SK-N-SH treated with all-trans-retinoic acid at 6 μM for 48 hours (cell line): ENCODE measurements around the gene SERPINE1.

ENCODE experiments used
- ATAC-seq: fragments of 200-7000 bp; cut with Tn5 transposase; 3 replicates; pipeline ENCODE4 v1.9.1; 2020; ENCODE audit warnings: mild to moderate bottlenecking, moderate library complexity
- BACH2 ChIP-seq: fragments of 250-450 bp; sonication (Bioruptor Pico); IDR thresholded peaks from 2 replicates; pipeline ENCODE4 v1.9.0; 2021; ENCODE audit warnings: mild to moderate bottlenecking, borderline replicate concordance
- CREB5 ChIP-seq: fragments of 250-450 bp; sonication (Bioruptor Pico); IDR thresholded peaks from 2 replicates; pipeline ENCODE4 v1.5.1; 2020; ENCODE audit warnings: low read depth, mild to moderate bottlenecking, moderate library complexity
- CSDC2 ChIP-seq: fragments of 250-450 bp; sonication (Bioruptor Pico); IDR thresholded peaks from 2 replicates; pipeline ENCODE4 v1.5.0; 2020; ENCODE audit warnings: mild to moderate bottlenecking, moderate library complexity
- ESRRG ChIP-seq: fragments of 250-450 bp; sonication (Bioruptor Pico); IDR thresholded peaks from 2 replicates; pipeline ENCODE4 v1.6.1; 2021; ENCODE audit warnings: mild to moderate bottlenecking
- GLIS3 ChIP-seq: fragments of 250-450 bp; sonication (Bioruptor Pico); IDR thresholded peaks from 2 replicates; pipeline ENCODE4 v1.5.0; 2020; ENCODE audit warnings: mild to moderate bottlenecking, moderate library complexity
- ISL1 ChIP-seq: fragments of 250-450 bp; sonication (Bioruptor Pico); IDR thresholded peaks from 2 replicates; pipeline ENCODE4 v2.1.2; 2022; ENCODE audit warnings: mild to moderate bottlenecking, moderate library complexity
- OSR1 ChIP-seq: fragments of 250-450 bp; sonication (Bioruptor Pico); IDR thresholded peaks from 2 replicates; pipeline ENCODE4 v1.8.0; 2022; ENCODE audit warnings: moderate library complexity, mild to moderate bottlenecking, inconsistent platforms
- PATZ1 ChIP-seq: fragments of 250-450 bp; sonication (Bioruptor Pico); IDR thresholded peaks from 2 replicates; pipeline ENCODE4 v1.8.0; 2020; ENCODE audit warnings: mild to moderate bottlenecking, moderate library complexity, borderline replicate concordance
- POU6F1 ChIP-seq: fragments of 250-450 bp; sonication (Bioruptor Pico); IDR thresholded peaks from 2 replicates; pipeline ENCODE4 v1.8.0; 2021; ENCODE audit warnings: low read depth, mild to moderate bottlenecking, moderate library complexity, borderline replicate concordance
- PPARA ChIP-seq: fragments of 250-450 bp; sonication (Bioruptor Pico); IDR thresholded peaks from 2 replicates; pipeline ENCODE4 v1.5.0; 2020; ENCODE audit warnings: mild to moderate bottlenecking, borderline replicate concordance
- SNAI2 ChIP-seq: fragments of 250-450 bp; sonication (Bioruptor Pico); IDR thresholded peaks from 2 replicates; pipeline ENCODE4 v1.5.0; 2020; ENCODE audit warnings: mild to moderate bottlenecking, moderate library complexity
- TCF4 ChIP-seq: fragments of 250-450 bp; sonication (Bioruptor Pico); IDR thresholded peaks from 2 replicates; pipeline ENCODE4 v1.8.0; 2021; ENCODE audit warnings: mild to moderate bottlenecking, moderate library complexity, borderline replicate concordance
- TOX ChIP-seq: fragments of 250-450 bp; sonication (Bioruptor Pico); IDR thresholded peaks from 2 replicates; pipeline ENCODE4 v1.8.0; 2021; ENCODE audit warnings: mild to moderate bottlenecking, moderate library complexity, borderline replicate concordance
- TSHZ2 ChIP-seq: fragments of 250-450 bp; sonication (Bioruptor Pico); IDR thresholded peaks from 2 replicates; pipeline ENCODE4 v1.5.0; 2020; ENCODE audit warnings: mild to moderate bottlenecking, moderate library complexity
- ZC3H10 ChIP-seq: fragments of 250-450 bp; sonication (Bioruptor Pico); IDR thresholded peaks from 2 replicates; pipeline ENCODE4 v1.5.1; 2021; ENCODE audit warnings: mild to moderate bottlenecking, moderate library complexity
- ZFP3 ChIP-seq: fragments of 250-450 bp; sonication (Bioruptor Pico); IDR thresholded peaks from 2 replicates; pipeline ENCODE4 v1.5.0; 2020; ENCODE audit warnings: mild to moderate bottlenecking, moderate library complexity
- ZFP30 ChIP-seq: fragments of 450-650 bp; formaldehyde crosslinking; IDR thresholded peaks from 2 replicates; pipeline ENCODE4 v1.5.0; 2022; ENCODE audit warnings: mild to moderate bottlenecking, moderate library complexity
- ZNF565 ChIP-seq: fragments of 450-650 bp; formaldehyde crosslinking; conservative IDR thresholded peaks from 2 replicates; pipeline ENCODE4 v1.5.0; 2020; ENCODE audit warnings: low read depth, mild to moderate bottlenecking, moderate library complexity
- ZNF70 ChIP-seq: fragments of 450-650 bp; formaldehyde crosslinking; IDR thresholded peaks from 2 replicates; pipeline ENCODE4 v1.5.0; 2020; ENCODE audit warnings: mild to moderate bottlenecking, moderate library complexity

The SERPINE1 gene

GRCh38 chr7:101162551-101163278 is 35.8 kb downstream of the SERPINE1 start:
- ATAC-seq = peak; percentile 9
- TF ChIP-seq GLIS3 (CRISPR knock-in tag) (peak; percentile 53; the same call in 1 of the 2 replicates), ZNF565 (CRISPR knock-in tag) (no peak; the same call in 1 of the 2 replicates), ESRRG (CRISPR knock-in tag) (0 out of 2 replicates have a peak, but pooled peaks have one; percentile 9)
- TF ChIP-seq, all 23 proteins: peak for 2

- no peak for TF ChIP-seq SNAI2 (CRISPR knock-in tag)
- no peak for TF ChIP-seq CREB5 (CRISPR knock-in tag)
- no peak for TF ChIP-seq PPARA (CRISPR knock-in tag)
- no peak for TF ChIP-seq ZNF70 (CRISPR knock-in tag)
- no peak for TF ChIP-seq ISL1
These were observed 36.6 kb downstream of the SERPINE1 start for GRCh38 chr7:101163279-101164070.

GRCh38 chr7:101164071-101164840 is 37.4 kb downstream of the SERPINE1 start:
- TF ChIP-seq TOX (CRISPR knock-in tag) = no peak
- no peak for TF ChIP-seq POU6F1 (CRISPR knock-in tag)
- peak; percentile 69 for TF ChIP-seq ZFP3 (CRISPR knock-in tag)
- peak; percentile 89 for TF ChIP-seq CSDC2 (CRISPR knock-in tag)
- no peak for TF ChIP-seq PPARA (CRISPR knock-in tag)
- no peak for TF ChIP-seq TCF4 (CRISPR knock-in tag)
- TF ChIP-seq, all 23 proteins: peak for 2
- peak; percentile 59 for ATAC-seq

More at GRCh38 chr7:101163279-101164070, 36.6 kb downstream of the SERPINE1 start:
- peak; percentile 2; the same call in 2 of the 3 replicates for ATAC-seq

- peak; percentile 67 for ATAC-seq
- TF ChIP-seq ISL1 = no peak
- TF ChIP-seq GLIS3 (CRISPR knock-in tag) = peak; percentile 92; the same call in 1 of the 2 replicates
- TF ChIP-seq ZFP3 (CRISPR knock-in tag) = peak; percentile 49; the same call in 1 of the 2 replicates
- TF ChIP-seq BACH2 = no peak
- no peak for TF ChIP-seq PPARA (CRISPR knock-in tag)
- no peak for TF ChIP-seq SNAI2 (CRISPR knock-in tag)
- TF ChIP-seq ZC3H10 (CRISPR knock-in tag) = peak; percentile 82
- peak; percentile 78; the same call in 1 of the 2 replicates for TF ChIP-seq TSHZ2 (CRISPR knock-in tag)
- TF ChIP-seq OSR1 (CRISPR knock-in tag) = no peak
- TF ChIP-seq CREB5 (CRISPR knock-in tag) = no peak
- no peak for TF ChIP-seq ZFP30 (CRISPR knock-in tag)
- peak; percentile 75; the same call in 1 of the 2 replicates for TF ChIP-seq CSDC2 (CRISPR knock-in tag)
- 0 out of 2 replicates have a peak, but pooled peaks have one; percentile 33 for TF ChIP-seq PATZ1 (CRISPR knock-in tag)
These were observed 38.4 kb downstream of the SERPINE1 start, which contains the start of gene VGF for GRCh38 chr7:101165075-101165957. Gene VGF, minus strand, starts transcription at chr7:101165569. Its CDS starts 726 bp downstream, at chr7:101164843.
